Lower leg skin (tissue), 4 donors: Measurements from ENCODE around the gene DIS3L2. TPM values are rescaled to one million over a fixed set of nuclear protein-coding genes. Genes with fewer than 3 reads are reported as not detected.

Experiments
- DNase-seq, 2 donors: peaks; one replicate each; pipeline ENCODE4 v3.0.0-alpha.2; 2019; ENCODE audit warnings: low spot score in 2 of 2
- H3K4me3 ChIP-seq: fragments of 200-600 bp; sonication (generic); 2 replicates; pipeline ENCODE4 v1.5.1; 2017; ENCODE audit warnings: mild to moderate bottlenecking, low read depth; ENCODE audit not compliant: poor library complexity, severe bottlenecking
- POLR2A ChIP-seq, 2 donors: fragments of 450-650 bp; IDR thresholded peaks; one replicate each; pipeline ENCODE4 v1.6.1; 2016 to 2017; ENCODE audit warnings: antibody characterized with exemption in 2 of 2, mild to moderate bottlenecking in 1 of 2, moderate library complexity in 1 of 2
- WGBS, 2 donors: methylation state at CpG; one replicate each; pipeline ENCODE4 v1.1.5; 2018; 5-methylcytosine and 5-hydroxymethylcytosine counted together
- intact Hi-C: fragments of 100-400 bp; cut with DNase I; formaldehyde crosslinking; loops from one replicate; pipeline ENCODE4 v1.15.0; 2023; ENCODE audit warnings: low total_unique reads
- total RNA-seq, 4 donors: library from RNA; depleted of rRNA; stranded (reverse); fragments of >200 nt; gene quantifications; one replicate each; pipeline ENCODE4 v1.1.0, GENCODE V29; 2016
- TF ChIP-seq, protein P1 (sequence below), 3 donors: fragments of 450-650 bp; IDR thresholded peaks; one replicate each; pipeline ENCODE4 v1.5.1; 2016; ENCODE audit warnings: antibody characterized with exemption in 3 of 3, mild to moderate bottlenecking in 3 of 3, moderate library complexity in 2 of 3

Gene DIS3L2
- total RNA-seq, 4 donors from 2014 or later, result 26.4 to 39.0 (median 34.4) TPM

DNA sequence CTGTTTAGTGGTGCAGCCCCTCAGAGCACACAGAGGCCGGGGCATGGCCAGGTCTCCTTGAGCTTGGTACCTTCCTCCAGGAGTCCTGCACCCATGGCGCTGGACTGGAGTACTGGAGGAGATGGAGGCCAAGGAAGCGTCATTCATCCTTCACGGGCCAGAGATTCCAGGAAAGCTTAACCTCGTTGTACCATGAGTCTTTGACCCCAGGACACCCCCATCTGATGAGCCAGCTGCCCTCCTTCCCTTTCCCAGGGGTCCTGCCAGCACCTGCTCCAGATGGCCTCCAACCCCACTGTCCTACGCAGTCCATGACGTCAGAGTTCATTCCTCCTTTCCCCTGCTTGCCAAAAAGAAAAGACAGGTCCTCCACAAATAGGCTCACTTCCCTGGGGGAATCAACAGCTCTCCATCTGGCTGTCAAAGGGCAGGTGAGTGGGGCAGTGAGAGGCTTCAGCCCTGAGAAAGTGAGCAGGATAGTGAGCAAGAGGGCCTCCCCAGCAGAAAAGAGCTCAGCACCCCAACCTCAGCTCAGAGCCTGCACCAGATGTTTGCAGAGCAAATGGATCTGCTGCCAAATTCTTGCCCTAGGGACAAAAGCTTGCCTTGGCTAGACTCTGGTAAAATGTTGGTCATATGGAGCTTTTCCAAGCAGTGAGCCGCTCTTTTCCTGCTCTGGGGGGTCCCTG is 30.8 kb upstream of the DIS3L2 start:
- no peak for TF ChIP-seq POLR2A (IDR thresholded peaks at IDR 0.05)
- TF ChIP-seq, protein P1, sequence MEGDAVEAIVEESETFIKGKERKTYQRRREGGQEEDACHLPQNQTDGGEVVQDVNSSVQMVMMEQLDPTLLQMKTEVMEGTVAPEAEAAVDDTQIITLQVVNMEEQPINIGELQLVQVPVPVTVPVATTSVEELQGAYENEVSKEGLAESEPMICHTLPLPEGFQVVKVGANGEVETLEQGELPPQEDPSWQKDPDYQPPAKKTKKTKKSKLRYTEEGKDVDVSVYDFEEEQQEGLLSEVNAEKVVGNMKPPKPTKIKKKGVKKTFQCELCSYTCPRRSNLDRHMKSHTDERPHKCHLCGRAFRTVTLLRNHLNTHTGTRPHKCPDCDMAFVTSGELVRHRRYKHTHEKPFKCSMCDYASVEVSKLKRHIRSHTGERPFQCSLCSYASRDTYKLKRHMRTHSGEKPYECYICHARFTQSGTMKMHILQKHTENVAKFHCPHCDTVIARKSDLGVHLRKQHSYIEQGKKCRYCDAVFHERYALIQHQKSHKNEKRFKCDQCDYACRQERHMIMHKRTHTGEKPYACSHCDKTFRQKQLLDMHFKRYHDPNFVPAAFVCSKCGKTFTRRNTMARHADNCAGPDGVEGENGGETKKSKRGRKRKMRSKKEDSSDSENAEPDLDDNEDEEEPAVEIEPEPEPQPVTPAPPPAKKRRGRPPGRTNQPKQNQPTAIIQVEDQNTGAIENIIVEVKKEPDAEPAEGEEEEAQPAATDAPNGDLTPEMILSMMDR (IDR thresholded peaks at IDR 0.05), result no peak
- no peak overlapping the region for H3K4me3 ChIP-seq
- DNase-seq, result peak in 1 of 2 donors; percentile 66
- intact Hi-C loops, result no loop called here
- 72 to 73% methylated on average over 7 to 8 of the region's 8 CpGs for WGBS, 2 donors

DNA sequence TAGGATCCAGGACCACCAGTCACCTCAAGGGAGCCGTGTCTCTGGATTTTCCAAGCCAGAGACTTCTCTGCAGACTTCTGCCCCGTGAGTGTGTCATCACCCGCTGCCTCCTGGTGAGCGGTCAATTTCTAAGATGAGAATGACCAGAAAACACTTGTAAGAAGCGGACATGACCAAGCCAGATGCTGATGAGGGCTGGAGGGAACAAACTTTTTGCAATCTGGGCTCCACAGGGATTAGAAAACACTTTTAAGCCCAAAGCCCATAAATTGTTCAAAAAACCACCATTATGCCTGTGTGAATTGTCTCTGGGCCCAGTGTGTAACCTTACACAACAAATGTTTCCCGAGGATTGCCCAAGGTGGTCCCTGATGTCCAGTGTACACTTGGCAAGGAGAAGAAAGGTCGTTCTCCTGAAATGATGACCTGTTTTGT is 30.0 kb upstream of the DIS3L2 start:
- WGBS, 2 donors, result 86 to 87% methylated on average over 7 of the region's 7 CpGs
- no peak overlapping the region for H3K4me3 ChIP-seq
- TF ChIP-seq, protein P1 (IDR thresholded peaks at IDR 0.05), result no peak
- no peak for TF ChIP-seq POLR2A (IDR thresholded peaks at IDR 0.05)
- intact Hi-C loops, result no loop called here
- peak in 1 of 2 donors; percentile 67 for DNase-seq

GRCh38 chr2:231932711-231932970 is 28.9 kb upstream of the DIS3L2 start:
- DNase-seq, result no peak
- 87 to 97% methylated on average over 3 of the region's 3 CpGs for WGBS, 2 donors

GRCh38 chr2:231932985-231933915 is 28.3 kb upstream of the DIS3L2 start:
- intact Hi-C loops, result no loop called here
- TF ChIP-seq POLR2A (IDR thresholded peaks at IDR 0.05), result no peak
- TF ChIP-seq, protein P1 (IDR thresholded peaks at IDR 0.05), result no peak
- H3K4me3 ChIP-seq, result no peak overlapping the region
- WGBS, 2 donors, result 82 to 86% methylated on average over 15 of the region's 15 CpGs
- DNase-seq, result peak in 1 of 2 donors; percentile 61

More at GRCh38 chr2:231932711-231932970, 28.9 kb upstream of the DIS3L2 start:
- intact Hi-C loops, result no loop called here
- no peak overlapping the region for H3K4me3 ChIP-seq
- no peak for TF ChIP-seq POLR2A (IDR thresholded peaks at IDR 0.05)
- TF ChIP-seq, protein P1 (IDR thresholded peaks at IDR 0.05), result no peak

- no peak for TF ChIP-seq POLR2A (IDR thresholded peaks at IDR 0.05)
- TF ChIP-seq, protein P1 (IDR thresholded peaks at IDR 0.05), result no peak
- 76 to 80% methylated on average over 9 to 11 of the region's 13 CpGs for WGBS, 2 donors
- intact Hi-C loops, result no loop called here
- peak in 1 of 2 donors; percentile 79 for DNase-seq
- no peak overlapping the region for H3K4me3 ChIP-seq
Measured at GRCh38 chr2:231933916-231934401, 27.6 kb upstream of the DIS3L2 start.
